ENCODE results near the gene EML4. TPM values are rescaled to one million over a fixed set of nuclear protein-coding genes. Genes with fewer than 3 reads are reported as not detected.

EML4 gene
- total and polyA plus RNA-seq, 2 of the 13 experiments (the other 11 are each of a cell fraction or from before 2014, with no cell fraction given) = 243 to 476 TPM

DNA sequence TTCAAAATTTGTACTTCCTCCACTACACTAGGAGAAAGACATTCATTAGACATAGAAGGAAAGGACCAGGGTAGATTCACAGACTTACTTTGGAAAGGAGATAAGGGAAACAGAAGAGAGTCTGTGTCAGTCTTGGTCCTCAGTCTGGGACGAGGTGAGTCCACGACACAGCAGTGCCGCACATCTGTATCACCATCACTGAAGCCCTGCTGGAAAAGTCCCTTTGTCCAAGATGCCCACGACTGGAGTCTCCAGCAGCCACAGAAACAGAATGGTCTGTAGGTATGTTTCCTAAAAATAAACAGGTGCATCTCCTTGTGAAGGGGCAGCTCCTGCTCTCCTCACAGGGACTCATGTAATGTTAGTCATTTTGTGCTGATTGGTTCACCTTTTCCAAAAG lies 164.4 kb downstream of the EML4 start (continued):
- TF ChIP-seq, protein P1, sequence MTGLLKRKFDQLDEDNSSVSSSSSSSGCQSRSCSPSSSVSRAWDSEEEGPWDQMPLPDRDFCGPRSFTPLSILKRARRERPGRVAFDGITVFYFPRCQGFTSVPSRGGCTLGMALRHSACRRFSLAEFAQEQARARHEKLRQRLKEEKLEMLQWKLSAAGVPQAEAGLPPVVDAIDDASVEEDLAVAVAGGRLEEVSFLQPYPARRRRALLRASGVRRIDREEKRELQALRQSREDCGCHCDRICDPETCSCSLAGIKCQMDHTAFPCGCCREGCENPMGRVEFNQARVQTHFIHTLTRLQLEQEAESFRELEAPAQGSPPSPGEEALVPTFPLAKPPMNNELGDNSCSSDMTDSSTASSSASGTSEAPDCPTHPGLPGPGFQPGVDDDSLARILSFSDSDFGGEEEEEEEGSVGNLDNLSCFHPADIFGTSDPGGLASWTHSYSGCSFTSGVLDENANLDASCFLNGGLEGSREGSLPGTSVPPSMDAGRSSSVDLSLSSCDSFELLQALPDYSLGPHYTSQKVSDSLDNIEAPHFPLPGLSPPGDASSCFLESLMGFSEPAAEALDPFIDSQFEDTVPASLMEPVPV (CRISPR knock-in tag; IDR thresholded peaks at IDR 0.05) = no peak
- TF ChIP-seq, protein P2, sequence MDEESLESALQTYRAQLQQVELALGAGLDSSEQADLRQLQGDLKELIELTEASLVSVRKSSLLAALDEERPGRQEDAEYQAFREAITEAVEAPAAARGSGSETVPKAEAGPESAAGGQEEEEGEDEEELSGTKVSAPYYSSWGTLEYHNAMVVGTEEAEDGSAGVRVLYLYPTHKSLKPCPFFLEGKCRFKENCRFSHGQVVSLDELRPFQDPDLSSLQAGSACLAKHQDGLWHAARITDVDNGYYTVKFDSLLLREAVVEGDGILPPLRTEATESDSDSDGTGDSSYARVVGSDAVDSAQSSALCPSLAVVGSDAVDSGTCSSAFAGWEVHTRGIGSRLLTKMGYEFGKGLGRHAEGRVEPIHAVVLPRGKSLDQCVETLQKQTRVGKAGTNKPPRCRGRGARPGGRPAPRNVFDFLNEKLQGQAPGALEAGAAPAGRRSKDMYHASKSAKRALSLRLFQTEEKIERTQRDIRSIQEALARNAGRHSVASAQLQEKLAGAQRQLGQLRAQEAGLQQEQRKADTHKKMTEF (CRISPR knock-in tag; IDR thresholded peaks at IDR 0.05) = no peak
- TF ChIP-seq AGO2 (optimal IDR thresholded peaks at IDR 0.05; ENCODE audit: low read depth, low read length) (peak; percentile 65), ZFP90 (CRISPR knock-in tag; IDR thresholded peaks at IDR 0.05; ENCODE audit: borderline replicate concordance) (no peak), ZBTB20 (CRISPR knock-in tag; IDR thresholded peaks at IDR 0.05; ENCODE audit: borderline replicate concordance, low read depth) (no peak), ZSCAN22 (CRISPR knock-in tag; IDR thresholded peaks at IDR 0.05) (no peak), SP2 (CRISPR knock-in tag; IDR thresholded peaks at IDR 0.05) (no peak), POLR2A (IDR thresholded peaks at IDR 0.05; ENCODE audit: insufficient read depth in 1 of 2, low read depth in 2 of 2, low read length in 2 of 2) (peak in 1 of 2 experiments; percentile 53; a peak in 2 of 4 replicates), ZBTB8A (CRISPR knock-in tag; IDR thresholded peaks at IDR 0.05; ENCODE audit: borderline replicate concordance, low read depth) (no peak)
- TF ChIP-seq, protein P3, sequence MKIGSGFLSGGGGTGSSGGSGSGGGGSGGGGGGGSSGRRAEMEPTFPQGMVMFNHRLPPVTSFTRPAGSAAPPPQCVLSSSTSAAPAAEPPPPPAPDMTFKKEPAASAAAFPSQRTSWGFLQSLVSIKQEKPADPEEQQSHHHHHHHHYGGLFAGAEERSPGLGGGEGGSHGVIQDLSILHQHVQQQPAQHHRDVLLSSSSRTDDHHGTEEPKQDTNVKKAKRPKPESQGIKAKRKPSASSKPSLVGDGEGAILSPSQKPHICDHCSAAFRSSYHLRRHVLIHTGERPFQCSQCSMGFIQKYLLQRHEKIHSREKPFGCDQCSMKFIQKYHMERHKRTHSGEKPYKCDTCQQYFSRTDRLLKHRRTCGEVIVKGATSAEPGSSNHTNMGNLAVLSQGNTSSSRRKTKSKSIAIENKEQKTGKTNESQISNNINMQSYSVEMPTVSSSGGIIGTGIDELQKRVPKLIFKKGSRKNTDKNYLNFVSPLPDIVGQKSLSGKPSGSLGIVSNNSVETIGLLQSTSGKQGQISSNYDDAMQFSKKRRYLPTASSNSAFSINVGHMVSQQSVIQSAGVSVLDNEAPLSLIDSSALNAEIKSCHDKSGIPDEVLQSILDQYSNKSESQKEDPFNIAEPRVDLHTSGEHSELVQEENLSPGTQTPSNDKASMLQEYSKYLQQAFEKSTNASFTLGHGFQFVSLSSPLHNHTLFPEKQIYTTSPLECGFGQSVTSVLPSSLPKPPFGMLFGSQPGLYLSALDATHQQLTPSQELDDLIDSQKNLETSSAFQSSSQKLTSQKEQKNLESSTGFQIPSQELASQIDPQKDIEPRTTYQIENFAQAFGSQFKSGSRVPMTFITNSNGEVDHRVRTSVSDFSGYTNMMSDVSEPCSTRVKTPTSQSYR (CRISPR knock-in tag; IDR thresholded peaks at IDR 0.05; ENCODE audit: borderline replicate concordance) = no peak
- TF ChIP-seq, protein P4, sequence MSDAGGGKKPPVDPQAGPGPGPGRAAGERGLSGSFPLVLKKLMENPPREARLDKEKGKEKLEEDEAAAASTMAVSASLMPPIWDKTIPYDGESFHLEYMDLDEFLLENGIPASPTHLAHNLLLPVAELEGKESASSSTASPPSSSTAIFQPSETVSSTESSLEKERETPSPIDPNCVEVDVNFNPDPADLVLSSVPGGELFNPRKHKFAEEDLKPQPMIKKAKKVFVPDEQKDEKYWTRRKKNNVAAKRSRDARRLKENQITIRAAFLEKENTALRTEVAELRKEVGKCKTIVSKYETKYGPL (CRISPR knock-in tag; IDR thresholded peaks at IDR 0.05) = no peak
- TF ChIP-seq, protein P5, sequence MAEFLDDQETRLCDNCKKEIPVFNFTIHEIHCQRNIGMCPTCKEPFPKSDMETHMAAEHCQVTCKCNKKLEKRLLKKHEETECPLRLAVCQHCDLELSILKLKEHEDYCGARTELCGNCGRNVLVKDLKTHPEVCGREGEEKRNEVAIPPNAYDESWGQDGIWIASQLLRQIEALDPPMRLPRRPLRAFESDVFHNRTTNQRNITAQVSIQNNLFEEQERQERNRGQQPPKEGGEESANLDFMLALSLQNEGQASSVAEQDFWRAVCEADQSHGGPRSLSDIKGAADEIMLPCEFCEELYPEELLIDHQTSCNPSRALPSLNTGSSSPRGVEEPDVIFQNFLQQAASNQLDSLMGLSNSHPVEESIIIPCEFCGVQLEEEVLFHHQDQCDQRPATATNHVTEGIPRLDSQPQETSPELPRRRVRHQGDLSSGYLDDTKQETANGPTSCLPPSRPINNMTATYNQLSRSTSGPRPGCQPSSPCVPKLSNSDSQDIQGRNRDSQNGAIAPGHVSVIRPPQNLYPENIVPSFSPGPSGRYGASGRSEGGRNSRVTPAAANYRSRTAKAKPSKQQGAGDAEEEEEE (CRISPR knock-in tag; IDR thresholded peaks at IDR 0.05; ENCODE audit: borderline replicate concordance) = 0 out of 2 replicates have a peak, but pooled peaks have one; percentile 31
- TF ChIP-seq, protein P6, sequence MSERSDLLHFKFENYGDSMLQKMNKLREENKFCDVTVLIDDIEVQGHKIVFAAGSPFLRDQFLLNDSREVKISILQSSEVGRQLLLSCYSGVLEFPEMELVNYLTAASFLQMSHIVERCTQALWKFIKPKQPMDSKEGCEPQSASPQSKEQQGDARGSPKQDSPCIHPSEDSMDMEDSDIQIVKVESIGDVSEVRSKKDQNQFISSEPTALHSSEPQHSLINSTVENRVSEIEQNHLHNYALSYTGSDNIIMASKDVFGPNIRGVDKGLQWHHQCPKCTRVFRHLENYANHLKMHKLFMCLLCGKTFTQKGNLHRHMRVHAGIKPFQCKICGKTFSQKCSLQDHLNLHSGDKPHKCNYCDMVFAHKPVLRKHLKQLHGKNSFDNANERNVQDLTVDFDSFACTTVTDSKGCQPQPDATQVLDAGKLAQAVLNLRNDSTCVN (CRISPR knock-in tag; IDR thresholded peaks at IDR 0.05; ENCODE audit: borderline replicate concordance) = no peak
- TF ChIP-seq, protein P7, sequence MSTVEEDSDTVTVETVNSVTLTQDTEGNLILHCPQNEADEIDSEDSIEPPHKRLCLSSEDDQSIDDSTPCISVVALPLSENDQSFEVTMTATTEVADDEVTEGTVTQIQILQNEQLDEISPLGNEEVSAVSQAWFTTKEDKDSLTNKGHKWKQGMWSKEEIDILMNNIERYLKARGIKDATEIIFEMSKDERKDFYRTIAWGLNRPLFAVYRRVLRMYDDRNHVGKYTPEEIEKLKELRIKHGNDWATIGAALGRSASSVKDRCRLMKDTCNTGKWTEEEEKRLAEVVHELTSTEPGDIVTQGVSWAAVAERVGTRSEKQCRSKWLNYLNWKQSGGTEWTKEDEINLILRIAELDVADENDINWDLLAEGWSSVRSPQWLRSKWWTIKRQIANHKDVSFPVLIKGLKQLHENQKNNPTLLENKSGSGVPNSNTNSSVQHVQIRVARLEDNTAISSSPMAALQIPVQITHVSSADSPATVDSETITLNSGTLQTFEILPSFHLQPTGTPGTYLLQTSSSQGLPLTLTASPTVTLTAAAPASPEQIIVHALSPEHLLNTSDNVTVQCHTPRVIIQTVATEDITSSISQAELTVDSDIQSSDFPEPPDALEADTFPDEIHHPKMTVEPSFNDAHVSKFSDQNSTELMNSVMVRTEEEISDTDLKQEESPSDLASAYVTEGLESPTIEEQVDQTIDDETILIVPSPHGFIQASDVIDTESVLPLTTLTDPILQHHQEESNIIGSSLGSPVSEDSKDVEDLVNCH (CRISPR knock-in tag; IDR thresholded peaks at IDR 0.05) = no peak
- TF ChIP-seq, protein P8, sequence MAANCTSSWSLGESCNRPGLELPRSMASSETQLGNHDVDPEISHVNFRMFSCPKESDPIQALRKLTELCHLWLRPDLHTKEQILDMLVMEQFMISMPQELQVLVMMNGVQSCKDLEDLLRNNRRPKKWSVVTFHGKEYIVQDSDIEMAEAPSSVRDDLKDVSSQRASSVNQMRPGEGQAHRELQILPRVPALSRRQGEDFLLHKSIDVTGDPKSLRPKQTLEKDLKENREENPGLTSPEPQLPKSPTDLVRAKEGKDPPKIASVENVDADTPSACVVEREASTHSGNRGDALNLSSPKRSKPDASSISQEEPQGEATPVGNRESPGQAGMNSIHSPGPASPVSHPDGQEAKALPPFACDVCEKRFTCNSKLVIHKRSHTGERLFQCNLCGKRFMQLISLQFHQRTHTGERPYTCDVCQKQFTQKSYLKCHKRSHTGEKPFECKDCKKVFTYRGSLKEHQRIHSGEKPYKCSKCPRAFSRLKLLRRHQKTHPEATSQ (CRISPR knock-in tag; IDR thresholded peaks at IDR 0.05; ENCODE audit: borderline replicate concordance) = no peak

Measured in HepG2 (cell line).